HepG2 (cell line): ENCODE measurements around the gene NRN1L. TPM values are rescaled to one million over a fixed set of nuclear protein-coding genes. Genes with fewer than 3 reads are reported as not detected.

Experiments
- CREB1 ChIP-seq, 2 experiments: fragments of 450-650 bp in 1 of 2; IDR thresholded peaks; 2 replicates each; pipeline ENCODE4 v1.6.1; 2016 to 2017; ENCODE audit warnings: control low read depth in 1 of 2, mild to moderate bottlenecking in 1 of 2, missing compliant biosample characterization in 1 of 2, missing genetic modification characterization in 1 of 2
- GATAD2A ChIP-seq: IDR thresholded peaks from 2 replicates; pipeline ENCODE4 v1.6.1; 2016
- NFE2L1 ChIP-seq: sonication (generic); formaldehyde crosslinking; IDR thresholded peaks from 2 replicates; pipeline ENCODE4 v1.4.0; 2020; ENCODE audit warnings: missing genetic modification reagents, mild to moderate bottlenecking, borderline replicate concordance
- PHF5A ChIP-seq: IDR thresholded peaks from one replicate; pipeline ENCODE4 v1.6.1; 2018; ENCODE audit warnings: low read depth, missing genetic modification reagents; ENCODE audit not compliant: unreplicated experiment
- PTBP1 ChIP-seq: fragments of 200-400 bp; formaldehyde crosslinking; IDR thresholded peaks from 2 replicates; pipeline ENCODE4 v1.6.1; 2018; ENCODE audit warnings: low read length, low read depth; ENCODE audit not compliant: poor library complexity, severe bottlenecking
- SRY ChIP-seq: sonication (generic); formaldehyde crosslinking; IDR thresholded peaks from 2 replicates; pipeline ENCODE4 v1.8.0; 2022; ENCODE audit warnings: mild to moderate bottlenecking, missing genetic modification reagents
- YY1 ChIP-seq: IDR thresholded peaks from 2 replicates; pipeline ENCODE4 v1.6.1; 2011; ENCODE audit warnings: low read length, low read depth, moderate library complexity, mild to moderate bottlenecking; ENCODE audit not compliant: insufficient read depth, insufficient replicate concordance
- ZBTB40 ChIP-seq, 2 experiments: fragments of 450-650 bp in 1 of 2; sonication (generic) in 1 of 2; formaldehyde crosslinking in 1 of 2; IDR thresholded peaks; 2 replicates each; pipeline versions ENCODE4 v1.6.1 to v1.8.0; 2016 to 2022; ENCODE audit warnings: antibody characterized with exemption in 1 of 2, mild to moderate bottlenecking in 1 of 2, missing genetic modification reagents in 1 of 2
- ZFP36 ChIP-seq: fragments of 150-350 bp; IDR thresholded peaks from 2 replicates; pipeline ENCODE4 v1.6.1; 2018; ENCODE audit warnings: borderline replicate concordance, low read length, low read depth; ENCODE audit not compliant: partially characterized antibody
- ZFP41 ChIP-seq: sonication (generic); formaldehyde crosslinking; IDR thresholded peaks from 2 replicates; pipeline ENCODE4 v1.4.0; 2020; ENCODE audit warnings: mild to moderate bottlenecking, missing genetic modification reagents, borderline replicate concordance
- ZIK1 ChIP-seq: sonication (generic); formaldehyde crosslinking; IDR thresholded peaks from 2 replicates; pipeline ENCODE4 v1.5.0; 2020; ENCODE audit warnings: mild to moderate bottlenecking, low read depth, missing genetic modification reagents, borderline replicate concordance
- ZNF468 ChIP-seq: sonication (generic); formaldehyde crosslinking; IDR thresholded peaks from 2 replicates; pipeline ENCODE4 v1.8.0; 2022; ENCODE audit warnings: mild to moderate bottlenecking, moderate library complexity, missing genetic modification reagents
- ZNF674 ChIP-seq: sonication (generic); formaldehyde crosslinking; IDR thresholded peaks from 2 replicates; pipeline ENCODE4 v1.5.0; 2020; ENCODE audit warnings: low read depth, mild to moderate bottlenecking, missing genetic modification reagents
- ZNF782 ChIP-seq: sonication (generic); formaldehyde crosslinking; IDR thresholded peaks from 2 replicates; pipeline ENCODE4 v1.4.0; 2020; ENCODE audit warnings: missing genetic modification reagents, mild to moderate bottlenecking, borderline replicate concordance
- ZSCAN29 ChIP-seq: sonication (generic); formaldehyde crosslinking; conservative IDR thresholded peaks from 2 replicates; pipeline ENCODE4 v1.4.0; 2020; ENCODE audit warnings: mild to moderate bottlenecking, missing genetic modification reagents
- polyA plus RNA-seq, 8 experiments: library from polyadenylated mRNA; depleted of rRNA in 3 of 8; stranded (reverse) in 7 of 8; unstranded in 1 of 8; fragments of >200 nt; fragmentation: Illumina TruSeq in 4 of 8; extraction: Trizol in 4 of 8; gene quantifications; 2 replicates each; pipeline versions ENCODE4 v1.2.1 to v1.2.3, GENCODE V29; 2011 to 2016; ENCODE audit warnings: low read depth in 4 of 8, missing spikeins in 1 of 8, mixed read lengths in 1 of 8; ENCODE audit not compliant: insufficient read depth in 1 of 8
- total RNA-seq, 5 experiments: library from RNA; depleted of rRNA; stranded (reverse); fragments of >200 nt; fragmentation: Illumina TruSeq; extraction: Trizol; gene quantifications; 2 replicates each; pipeline ENCODE4 v1.2.3, GENCODE V29; 2016; ENCODE audit warnings: low read depth in 1 of 5

NRN1L gene
- total and polyA plus RNA-seq, 2 of the 13 experiments (the other 11 are each of a cell fraction or from before 2014, with no cell fraction given): 0.53 to 1.2 TPM

- TF ChIP-seq PHF5A (CRISPR knock-in tag) (no peak), SRY (CRISPR knock-in tag) (peak; percentile 28; the same call in 1 of the 2 replicates), ZSCAN29 (CRISPR knock-in tag) (no peak), ZNF468 (CRISPR knock-in tag) (no peak), ZFP41 (CRISPR knock-in tag) (no peak; the same call in 1 of the 2 replicates), ZIK1 (CRISPR knock-in tag) (no peak), GATAD2A (peak; percentile 75), ZNF674 (CRISPR knock-in tag) (0 out of 2 replicates have a peak, but pooled peaks have one; percentile 72), ZFP36 (no peak), PTBP1 (no peak), YY1 (no peak), ZNF782 (CRISPR knock-in tag) (no peak), CREB1 (IDR thresholded peaks at IDR 0.05) (peak; percentile 49; the same call in 1 of the 2 replicates), CREB1 (CRISPR knock-in tag; IDR thresholded peaks at IDR 0.05) (peak; percentile 85), NFE2L1 (CRISPR knock-in tag) (no peak), ZBTB40 (IDR thresholded peaks at IDR 0.05) (no peak), ZBTB40 (CRISPR knock-in tag; IDR thresholded peaks at IDR 0.05) (peak; percentile 18; the same call in 1 of the 2 replicates)
Measured at GRCh38 chr16:67841816-67842508, 42.7 kb upstream of the NRN1L start, which contains the start of gene THAP11 (continued).
